Measurements from ENCODE around the gene GHDC.

DNA sequence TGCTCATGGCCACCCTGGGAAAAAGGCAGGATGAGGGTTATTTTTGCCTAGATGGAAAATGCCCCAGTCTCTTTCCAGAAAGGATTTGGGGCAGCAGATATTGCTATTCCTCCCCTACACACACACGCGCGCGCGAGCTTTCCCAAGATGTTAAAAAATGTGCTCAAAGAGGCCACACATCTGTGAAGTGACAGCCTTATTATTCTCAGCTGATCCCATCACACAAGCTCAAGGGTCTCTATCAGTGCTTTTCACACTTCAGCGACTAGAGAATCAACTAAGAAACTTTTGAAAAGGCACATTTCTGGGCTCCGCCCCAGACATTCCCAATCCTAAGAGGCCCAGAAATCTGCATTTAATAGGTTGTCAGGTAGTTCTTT lies 33.8 kb downstream of the GHDC start:
- TF ChIP-seq CTCF (IDR thresholded peaks at IDR 0.05; ENCODE audit: low read depth, low read length) (no peak), EZH2phosphoT487 (IDR thresholded peaks at IDR 0.05; ENCODE audit: low read depth) (no peak)
